GM12801 (cell line): ENCODE measurements around the gene TMEM219.

Experiments used
- TF ChIP-seq, protein P1 (sequence below): IDR thresholded peaks from one replicate; pipeline ENCODE4 v1.5.1; 2011; ENCODE audit warnings: control low read depth; ENCODE audit not compliant: insufficient read length; ENCODE audit errors: extremely low read depth

TMEM219 gene

DNA sequence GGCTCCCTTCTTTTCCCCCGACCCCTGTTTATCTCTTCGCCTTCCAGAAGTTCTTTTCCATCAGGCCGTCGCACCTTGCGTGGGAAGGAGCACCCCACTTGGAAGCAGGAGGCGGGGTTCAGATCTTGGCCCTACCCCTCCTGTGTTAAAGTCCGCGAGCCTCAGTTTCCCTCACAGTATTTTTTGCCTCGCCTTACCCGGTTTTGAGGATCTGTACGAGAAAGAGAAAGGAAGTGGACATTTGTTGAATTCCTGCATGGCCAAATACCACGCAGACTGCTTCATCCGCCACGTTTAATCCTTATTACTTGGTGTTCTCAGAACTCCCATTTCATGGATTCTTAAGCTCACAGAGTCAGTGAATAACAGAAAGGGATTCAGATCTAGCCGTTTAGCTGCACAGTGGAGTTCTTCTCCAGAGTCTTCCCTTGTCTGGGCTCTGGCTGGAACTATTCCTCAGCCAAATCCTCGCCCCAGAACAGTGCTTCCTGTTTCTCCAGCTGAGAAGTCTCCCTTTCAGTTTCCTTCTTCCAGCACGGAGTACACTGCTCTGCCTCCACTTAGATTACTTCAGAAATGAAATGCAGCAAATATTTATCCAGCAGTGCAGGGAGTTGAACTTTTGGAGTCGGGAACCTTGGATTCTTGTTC lies 590 bp downstream of the TMEM219 start:
- TF ChIP-seq, protein P1, sequence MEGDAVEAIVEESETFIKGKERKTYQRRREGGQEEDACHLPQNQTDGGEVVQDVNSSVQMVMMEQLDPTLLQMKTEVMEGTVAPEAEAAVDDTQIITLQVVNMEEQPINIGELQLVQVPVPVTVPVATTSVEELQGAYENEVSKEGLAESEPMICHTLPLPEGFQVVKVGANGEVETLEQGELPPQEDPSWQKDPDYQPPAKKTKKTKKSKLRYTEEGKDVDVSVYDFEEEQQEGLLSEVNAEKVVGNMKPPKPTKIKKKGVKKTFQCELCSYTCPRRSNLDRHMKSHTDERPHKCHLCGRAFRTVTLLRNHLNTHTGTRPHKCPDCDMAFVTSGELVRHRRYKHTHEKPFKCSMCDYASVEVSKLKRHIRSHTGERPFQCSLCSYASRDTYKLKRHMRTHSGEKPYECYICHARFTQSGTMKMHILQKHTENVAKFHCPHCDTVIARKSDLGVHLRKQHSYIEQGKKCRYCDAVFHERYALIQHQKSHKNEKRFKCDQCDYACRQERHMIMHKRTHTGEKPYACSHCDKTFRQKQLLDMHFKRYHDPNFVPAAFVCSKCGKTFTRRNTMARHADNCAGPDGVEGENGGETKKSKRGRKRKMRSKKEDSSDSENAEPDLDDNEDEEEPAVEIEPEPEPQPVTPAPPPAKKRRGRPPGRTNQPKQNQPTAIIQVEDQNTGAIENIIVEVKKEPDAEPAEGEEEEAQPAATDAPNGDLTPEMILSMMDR, result no peak

DNA sequence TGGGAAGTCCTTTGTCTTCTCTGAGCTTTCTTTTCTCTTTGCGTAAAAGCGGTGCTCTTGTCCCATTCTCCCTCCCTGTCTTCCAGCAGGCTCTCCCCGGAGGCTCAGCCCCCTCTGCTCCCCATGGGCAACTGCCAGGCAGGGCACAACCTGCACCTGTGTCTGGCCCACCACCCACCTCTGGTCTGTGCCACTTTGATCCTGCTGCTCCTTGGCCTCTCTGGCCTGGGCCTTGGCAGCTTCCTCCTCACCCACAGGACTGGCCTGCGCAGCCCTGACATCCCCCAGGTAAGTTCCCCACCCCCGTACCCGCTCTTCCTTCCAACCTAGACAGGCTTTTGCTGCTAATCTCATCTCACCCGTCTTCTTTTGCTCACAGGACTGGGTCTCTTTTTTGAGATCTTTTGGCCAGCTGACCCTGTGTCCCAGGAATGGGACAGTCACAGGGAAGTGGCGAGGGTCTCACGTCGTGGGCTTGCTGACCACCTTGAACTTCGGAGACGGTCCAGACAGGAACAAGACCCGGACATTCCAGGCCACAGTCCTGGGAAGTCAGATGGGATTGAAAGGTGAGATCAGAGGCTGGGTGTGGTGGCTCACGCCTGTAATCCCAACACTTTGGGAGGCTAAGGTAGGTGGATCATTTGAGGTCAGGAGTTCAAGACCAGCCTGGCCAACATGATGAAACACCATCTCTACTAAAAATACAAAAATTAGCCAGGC lies 1.3 kb downstream of the TMEM219 start:
- TF ChIP-seq, protein P1, result no peak

DNA sequence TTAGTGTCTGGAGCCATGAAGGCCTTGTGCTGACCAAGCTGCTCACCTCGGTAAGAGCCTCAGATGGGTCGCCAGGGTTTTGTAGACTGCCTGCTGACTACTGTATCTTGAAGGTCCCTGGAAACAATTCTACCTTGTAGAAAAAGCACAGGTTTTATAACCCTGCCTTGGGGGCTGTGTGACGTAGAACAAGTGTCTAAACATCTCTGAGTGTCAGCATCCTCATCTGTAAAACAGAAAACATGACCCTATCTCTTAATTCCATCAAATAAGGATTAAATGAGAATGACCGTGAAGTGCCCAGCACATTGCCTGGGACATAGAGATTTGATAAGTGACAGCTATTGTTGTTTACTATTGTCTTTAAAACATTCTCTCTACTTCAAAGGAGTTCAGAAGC lies 6.3 kb downstream of the TMEM219 start:
- TF ChIP-seq, protein P1, result no peak

DNA sequence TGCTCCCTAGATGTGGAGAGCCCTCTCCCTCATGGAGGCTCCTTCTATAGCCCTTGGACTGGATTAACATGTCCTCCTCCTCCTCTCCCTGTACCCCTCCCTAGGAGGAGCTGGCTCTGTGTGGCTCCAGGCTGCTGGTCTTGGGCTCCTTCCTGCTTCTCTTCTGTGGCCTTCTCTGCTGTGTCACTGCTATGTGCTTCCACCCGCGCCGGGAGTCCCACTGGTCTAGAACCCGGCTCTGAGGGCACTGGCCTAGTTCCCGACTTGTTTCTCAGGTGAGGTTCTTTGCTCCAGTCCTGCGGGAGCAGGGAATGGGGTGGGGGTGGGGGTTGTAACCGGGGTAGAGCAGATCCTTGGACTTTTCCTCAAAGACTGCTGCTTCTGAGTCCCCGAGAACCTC lies 9.4 kb downstream of the TMEM219 start:
- TF ChIP-seq, protein P1, result no peak

DNA sequence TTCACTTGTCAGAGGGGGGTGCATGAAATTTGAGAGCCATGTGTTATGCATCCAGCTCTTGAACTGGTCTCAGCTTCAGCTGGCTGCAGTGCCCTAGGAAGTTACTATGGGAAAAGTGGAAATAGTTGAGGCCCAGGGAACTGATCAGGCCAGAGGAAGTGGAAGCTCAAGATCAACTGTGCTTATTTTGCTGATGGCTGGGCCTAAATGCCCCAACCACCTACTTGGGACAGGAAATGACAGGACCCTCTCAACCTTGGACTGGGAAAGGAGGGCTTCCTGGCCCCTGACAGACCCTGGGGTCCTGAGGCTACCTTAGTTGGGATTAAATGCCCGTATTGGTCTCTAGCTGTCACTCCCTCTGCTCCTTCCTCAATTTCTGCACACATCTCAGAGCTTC lies 10.6 kb downstream of the TMEM219 start:
- TF ChIP-seq, protein P1, result no peak

DNA sequence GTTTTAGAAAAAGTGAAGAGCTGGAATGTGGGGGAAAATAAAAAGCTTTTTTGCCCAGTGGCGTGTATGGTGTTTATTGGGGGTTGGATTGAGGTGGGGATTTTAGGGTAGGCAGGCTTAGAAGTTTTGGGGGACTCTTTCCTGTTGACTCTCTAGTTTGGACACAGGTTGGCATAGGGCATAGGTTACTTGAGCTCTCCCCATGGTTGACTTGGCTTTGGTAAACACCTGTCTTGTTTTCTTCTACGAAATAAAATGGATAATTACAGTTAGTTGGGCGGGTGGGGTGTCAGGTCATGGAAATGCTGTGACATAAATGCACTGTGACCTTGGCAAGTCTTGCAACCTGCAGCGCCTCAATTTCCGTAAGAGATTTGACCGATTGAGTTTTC lies 11.1 kb downstream of the TMEM219 start:
- TF ChIP-seq, protein P1, result no peak

DNA sequence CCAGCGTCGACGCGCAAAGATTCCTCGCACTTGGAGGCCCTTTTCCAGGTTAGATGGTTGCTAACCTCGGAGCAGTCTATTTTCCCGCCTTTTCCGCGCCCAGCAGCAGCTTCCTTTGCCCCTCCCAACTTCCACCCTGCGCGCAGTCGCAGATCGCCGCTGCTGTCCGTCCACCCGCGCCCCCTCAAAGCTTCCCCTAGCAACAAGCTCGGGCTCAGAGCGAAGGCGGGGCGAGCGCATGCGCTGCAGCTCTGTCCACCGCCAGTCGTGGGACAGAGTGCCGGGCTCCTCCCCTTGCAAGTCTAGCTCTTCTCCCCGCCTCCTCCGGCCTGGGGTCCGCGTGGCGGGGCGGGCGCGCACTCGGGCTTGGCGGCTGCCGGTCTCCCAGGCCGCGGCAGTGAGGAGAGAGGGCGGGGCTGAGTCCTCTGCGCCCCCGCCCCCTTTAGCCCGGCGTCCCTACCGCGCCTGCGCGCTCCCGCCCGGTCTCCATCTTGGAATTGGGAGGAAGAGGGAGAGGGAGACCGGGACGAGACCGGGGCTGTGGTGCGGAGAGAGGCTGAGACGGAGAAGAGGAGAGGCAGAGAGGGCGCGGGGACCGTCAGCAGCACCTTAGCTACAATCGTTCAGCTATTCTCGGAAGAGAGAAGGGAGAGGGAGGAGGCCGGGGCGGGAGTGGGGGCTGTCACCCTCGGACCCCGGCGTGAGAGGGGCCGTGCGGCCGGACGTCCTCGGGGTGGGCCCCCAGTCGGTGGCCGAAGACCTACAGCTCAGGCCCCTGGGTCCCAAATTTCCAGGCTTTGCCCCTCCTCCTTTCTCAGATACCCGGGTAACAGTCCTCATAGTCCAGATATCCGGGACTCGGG lies 11.7 kb downstream of the TMEM219 start, which contains the start of gene TAOK2:
TAOK2 (plus strand) TSS at position 485 of the 863 bp plus-strand sequence. CDS start 3,905 bp downstream, outside the sequence.
- TF ChIP-seq, protein P1, result no peak
